ENCODE measurements around the gene FKBP5. TPM values are rescaled to one million over a fixed set of nuclear protein-coding genes. Genes with fewer than 3 reads are reported as not detected.
"Not testable (repeated sequence)": the region's sequence is repeated elsewhere in the genome, so short reads cannot be mapped to it uniquely, and the experiment has no call there.

FKBP5 gene
- total RNA-seq, 1 donor from 2014 or later: 112 TPM

DNA sequence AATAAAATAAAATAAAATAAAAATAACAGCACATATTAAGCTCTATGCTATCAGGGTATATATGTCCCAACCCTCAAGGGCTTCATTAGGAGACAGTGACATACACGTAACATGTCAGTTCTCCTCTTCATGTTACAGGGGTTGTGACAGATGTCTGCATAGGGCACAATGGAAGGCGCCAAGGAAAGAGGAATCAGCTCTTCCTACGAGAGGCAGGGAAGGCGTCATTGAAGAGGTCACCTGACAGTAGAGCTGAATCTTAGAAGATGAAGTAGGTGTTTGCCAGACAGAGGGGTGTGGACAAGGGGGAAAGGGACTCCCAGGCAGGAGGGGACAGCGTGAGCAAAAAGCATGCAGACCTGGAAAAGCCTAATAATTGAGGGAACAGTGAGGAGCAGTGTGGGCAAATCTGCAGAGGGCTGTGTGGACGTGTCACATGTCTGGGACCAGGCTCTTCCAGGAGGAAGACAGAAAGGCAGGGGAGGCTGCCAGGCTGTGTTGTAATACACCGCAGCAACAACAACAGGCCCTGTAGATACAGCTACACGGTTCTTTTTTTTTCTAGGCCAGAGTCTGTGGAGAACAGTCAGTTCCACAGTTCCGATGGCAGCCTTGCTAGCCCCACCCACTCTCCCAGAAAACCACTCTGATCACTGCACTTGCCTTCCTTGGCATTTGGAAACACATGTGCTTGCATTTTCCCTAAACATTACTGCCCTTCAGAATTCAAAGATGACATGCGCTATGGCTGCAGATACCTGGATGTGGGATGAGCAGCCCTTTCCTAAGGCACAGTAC, 2.5 kb upstream of the FKBP5 start:
- H3K9me3 ChIP-seq: no peaks in the 10 kb centered on the region
- no peak overlapping the region for H3K4me3 ChIP-seq
- no peaks in the 10 kb centered on the region for H3K27me3 ChIP-seq
- intact Hi-C loops (cut with DNase I): no loop called here
- TF ChIP-seq, protein P1, sequence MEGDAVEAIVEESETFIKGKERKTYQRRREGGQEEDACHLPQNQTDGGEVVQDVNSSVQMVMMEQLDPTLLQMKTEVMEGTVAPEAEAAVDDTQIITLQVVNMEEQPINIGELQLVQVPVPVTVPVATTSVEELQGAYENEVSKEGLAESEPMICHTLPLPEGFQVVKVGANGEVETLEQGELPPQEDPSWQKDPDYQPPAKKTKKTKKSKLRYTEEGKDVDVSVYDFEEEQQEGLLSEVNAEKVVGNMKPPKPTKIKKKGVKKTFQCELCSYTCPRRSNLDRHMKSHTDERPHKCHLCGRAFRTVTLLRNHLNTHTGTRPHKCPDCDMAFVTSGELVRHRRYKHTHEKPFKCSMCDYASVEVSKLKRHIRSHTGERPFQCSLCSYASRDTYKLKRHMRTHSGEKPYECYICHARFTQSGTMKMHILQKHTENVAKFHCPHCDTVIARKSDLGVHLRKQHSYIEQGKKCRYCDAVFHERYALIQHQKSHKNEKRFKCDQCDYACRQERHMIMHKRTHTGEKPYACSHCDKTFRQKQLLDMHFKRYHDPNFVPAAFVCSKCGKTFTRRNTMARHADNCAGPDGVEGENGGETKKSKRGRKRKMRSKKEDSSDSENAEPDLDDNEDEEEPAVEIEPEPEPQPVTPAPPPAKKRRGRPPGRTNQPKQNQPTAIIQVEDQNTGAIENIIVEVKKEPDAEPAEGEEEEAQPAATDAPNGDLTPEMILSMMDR (IDR thresholded peaks at IDR 0.05): no peak
- H3K36me3 ChIP-seq: no peaks in the 10 kb centered on the region
- peak overlapping the region; percentile 47 to 77 for H3K27ac ChIP-seq
- H3K4me1 ChIP-seq: peaks cover 13 to 15% of the 10 kb centered on the region in 2 donors
- DNase-seq (ENCODE audit: low spot score in 2 of 2): peak; percentile 72 to 93

DNA sequence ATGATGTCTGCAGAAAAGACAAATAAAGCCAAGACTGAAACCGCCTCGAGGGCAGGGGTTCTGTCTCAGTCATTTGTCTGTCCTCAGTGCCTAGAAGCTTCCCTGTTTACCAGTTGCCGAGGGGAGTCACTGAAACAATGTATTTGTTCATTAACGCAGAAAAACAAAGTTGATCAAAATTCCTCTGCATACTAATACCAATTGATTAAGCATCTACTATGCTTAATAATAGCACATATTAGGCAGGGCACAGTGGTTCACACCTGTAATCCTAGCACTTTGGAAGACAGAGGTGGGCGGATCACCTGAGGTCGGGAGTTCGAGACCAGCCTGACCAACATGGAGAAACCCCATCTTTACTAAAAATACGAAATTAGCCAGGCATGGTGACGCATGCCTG, 1.8 kb upstream of the FKBP5 start:
- no peak overlapping the region for H3K4me3 ChIP-seq
- H3K9me3 ChIP-seq: no peaks in the 10 kb centered on the region
- peaks cover 13 to 15% of the 10 kb centered on the region in 2 donors for H3K4me1 ChIP-seq
- intact Hi-C loops (cut with DNase I): no loop called here
- DNase-seq (ENCODE audit: low spot score in 2 of 2): no peak
- TF ChIP-seq, protein P1 (IDR thresholded peaks at IDR 0.05): no peak
- no peaks in the 10 kb centered on the region for H3K36me3 ChIP-seq
- H3K27me3 ChIP-seq: no peaks in the 10 kb centered on the region
- H3K27ac ChIP-seq: peak overlapping the region; percentile 47 to 77

DNA sequence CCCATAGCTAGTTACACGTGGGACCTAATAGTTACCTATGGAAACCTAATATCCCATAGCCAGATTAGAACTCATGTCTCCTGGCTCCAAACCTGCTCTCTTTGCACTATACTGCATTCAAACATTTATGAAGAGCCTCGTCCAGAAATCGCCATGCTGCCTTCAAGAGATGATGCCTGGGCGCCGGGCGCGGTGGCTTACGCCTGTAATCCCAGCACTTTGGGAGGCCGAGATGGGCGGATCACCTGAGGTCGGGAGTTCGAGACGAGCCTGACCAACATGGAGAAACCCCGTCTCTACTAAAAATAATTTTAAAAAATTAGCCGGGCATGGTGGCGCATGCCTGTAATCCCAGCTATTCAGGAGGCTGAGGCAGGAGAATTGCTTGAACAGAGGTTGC, 1.3 kb upstream of the FKBP5 start:
- DNase-seq (ENCODE audit: low spot score in 2 of 2); H3K9me3 ChIP-seq; H3K36me3 ChIP-seq; H3K4me3 ChIP-seq; H3K27me3 ChIP-seq; intact Hi-C loops (cut with DNase I): not testable (repeated sequence)
- Histone ChIP-seq H3K27ac (peak overlapping the region; percentile 47 to 77), H3K4me1 (peaks cover 13 to 15% of the 10 kb centered on the region in 2 donors)

DNA sequence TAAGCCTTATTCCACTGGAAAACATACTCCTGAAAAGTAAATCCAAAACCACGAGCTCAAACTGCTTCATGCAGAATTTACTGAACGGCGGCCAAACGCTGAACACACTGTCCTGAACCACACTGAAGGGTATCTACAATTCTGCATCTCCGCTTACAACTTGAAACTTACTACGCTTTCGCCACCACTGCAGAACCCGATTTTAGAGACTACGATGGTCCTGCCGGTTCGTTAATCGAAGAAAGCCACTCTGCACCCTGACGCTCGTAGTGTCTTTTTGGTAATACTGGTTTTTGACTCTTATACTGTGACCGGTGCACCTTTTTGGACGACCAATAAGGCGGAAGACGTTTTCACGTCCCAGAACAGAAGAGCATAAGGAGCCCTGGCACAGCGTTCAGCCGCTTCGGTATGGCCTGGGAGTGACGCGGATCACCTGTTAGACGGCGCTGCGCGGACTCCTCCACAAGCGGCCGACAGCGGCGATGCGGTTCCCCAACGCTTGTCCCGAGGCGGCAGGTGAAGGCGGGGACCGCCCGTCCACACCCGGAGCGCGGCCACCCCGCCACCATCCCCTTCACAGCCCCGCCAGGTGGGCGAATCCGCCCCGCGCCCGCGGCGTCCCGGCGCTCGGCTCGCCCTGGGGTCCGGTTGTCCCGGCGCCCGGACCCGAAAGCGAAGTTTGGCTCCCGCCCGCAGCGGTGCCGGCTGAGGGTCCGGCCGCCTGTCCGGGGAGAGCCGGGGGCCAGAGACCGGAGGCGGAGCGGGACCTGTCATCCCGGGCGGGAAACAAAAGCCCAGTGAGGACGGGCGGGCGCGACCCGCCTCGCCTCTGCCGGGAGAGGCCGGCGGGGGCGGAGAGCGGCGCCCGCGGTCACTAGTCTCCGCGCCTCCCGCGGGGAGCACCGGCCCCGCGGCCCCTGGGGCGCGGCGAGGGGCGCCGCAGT, 784 bp downstream of the FKBP5 start:
- H3K4me3 ChIP-seq: peak overlapping the region; percentile 98 to 99
- H3K9me3 ChIP-seq: no peaks in the 10 kb centered on the region
- DNase-seq (ENCODE audit: low spot score in 2 of 2): peak in 1 of 2 donors; percentile 76
- peaks cover 9 to 18% of the 10 kb centered on the region in 2 donors for H3K36me3 ChIP-seq
- TF ChIP-seq, protein P1 (IDR thresholded peaks at IDR 0.05): no peak
- peak overlapping the region; percentile 96 to 98 for H3K27ac ChIP-seq
- intact Hi-C loops (cut with DNase I): loop anchor here (1.0 to 5.0 kb wide), 4 partner anchors 49 to 509 kb away; partner anchors contain the start of genes ARMC12 and BRPF3
- H3K27me3 ChIP-seq: no peaks in the 10 kb centered on the region
- H3K4me1 ChIP-seq: peaks cover 13 to 21% of the 10 kb centered on the region in 2 donors

DNA sequence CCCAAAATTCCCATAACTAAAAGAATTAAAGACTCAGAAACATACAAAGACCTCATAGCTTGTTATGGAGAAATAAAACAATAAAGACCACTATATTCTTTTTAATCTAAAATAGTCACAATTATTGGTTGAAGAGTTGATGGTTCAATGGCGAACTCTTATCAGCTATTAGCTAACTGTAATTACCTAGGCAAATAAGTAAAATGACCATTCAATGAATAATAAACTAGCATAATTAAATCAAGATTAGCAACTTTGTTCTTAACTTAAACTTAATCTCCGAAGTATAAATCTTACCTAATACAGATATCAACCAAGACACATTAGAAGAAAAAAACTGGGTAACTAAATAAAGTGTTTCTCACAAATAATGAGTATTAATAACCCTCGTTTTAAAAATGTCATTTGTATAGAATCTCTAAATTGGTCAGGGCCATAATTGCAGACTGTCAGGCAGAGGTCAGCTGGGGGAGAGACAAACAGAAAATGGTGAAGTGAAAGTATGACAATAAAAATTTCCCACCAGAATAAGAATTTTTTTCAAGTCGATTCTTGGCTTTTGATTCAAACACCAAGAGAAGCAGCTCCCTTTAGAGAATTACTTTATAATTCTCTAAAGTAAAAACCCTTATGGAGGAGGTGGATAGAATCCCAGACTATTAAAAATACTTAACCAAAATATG, 1.7 kb downstream of the FKBP5 start:
- no peak for DNase-seq (ENCODE audit: low spot score in 2 of 2)
- peaks cover 11 to 18% of the 10 kb centered on the region in 2 donors for H3K4me1 ChIP-seq
- no peaks in the 10 kb centered on the region for H3K9me3 ChIP-seq
- TF ChIP-seq, protein P1 (IDR thresholded peaks at IDR 0.05): no peak
- H3K4me3 ChIP-seq: peak overlapping the region; percentile 98 to 99
- intact Hi-C loops (cut with DNase I): loop anchor here (5.0 kb wide), 3 partner anchors 85 to 510 kb away; partner anchors contain the start of gene BRPF3
- H3K27me3 ChIP-seq: no peaks in the 10 kb centered on the region
- H3K36me3 ChIP-seq: peaks cover 9 to 18% of the 10 kb centered on the region in 2 donors
- peak overlapping the region; percentile 96 to 98 for H3K27ac ChIP-seq
